Activated T-helper 9 cell treated with anti-CD3 and anti-CD28 coated beads, Interleukin-2, amount 50 U/mL, for 16 hours (primary cell): ENCODE measurements around the gene CRTAC1.

Source experiments
- DNase-seq: peaks from one replicate; pipeline ENCODE4 v3.0.0-alpha.2; 2020; ENCODE audit warnings: low read depth

Gene CRTAC1, protein sequence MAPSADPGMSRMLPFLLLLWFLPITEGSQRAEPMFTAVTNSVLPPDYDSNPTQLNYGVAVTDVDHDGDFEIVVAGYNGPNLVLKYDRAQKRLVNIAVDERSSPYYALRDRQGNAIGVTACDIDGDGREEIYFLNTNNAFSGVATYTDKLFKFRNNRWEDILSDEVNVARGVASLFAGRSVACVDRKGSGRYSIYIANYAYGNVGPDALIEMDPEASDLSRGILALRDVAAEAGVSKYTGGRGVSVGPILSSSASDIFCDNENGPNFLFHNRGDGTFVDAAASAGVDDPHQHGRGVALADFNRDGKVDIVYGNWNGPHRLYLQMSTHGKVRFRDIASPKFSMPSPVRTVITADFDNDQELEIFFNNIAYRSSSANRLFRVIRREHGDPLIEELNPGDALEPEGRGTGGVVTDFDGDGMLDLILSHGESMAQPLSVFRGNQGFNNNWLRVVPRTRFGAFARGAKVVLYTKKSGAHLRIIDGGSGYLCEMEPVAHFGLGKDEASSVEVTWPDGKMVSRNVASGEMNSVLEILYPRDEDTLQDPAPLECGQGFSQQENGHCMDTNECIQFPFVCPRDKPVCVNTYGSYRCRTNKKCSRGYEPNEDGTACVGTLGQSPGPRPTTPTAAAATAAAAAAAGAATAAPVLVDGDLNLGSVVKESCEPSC

DNA sequence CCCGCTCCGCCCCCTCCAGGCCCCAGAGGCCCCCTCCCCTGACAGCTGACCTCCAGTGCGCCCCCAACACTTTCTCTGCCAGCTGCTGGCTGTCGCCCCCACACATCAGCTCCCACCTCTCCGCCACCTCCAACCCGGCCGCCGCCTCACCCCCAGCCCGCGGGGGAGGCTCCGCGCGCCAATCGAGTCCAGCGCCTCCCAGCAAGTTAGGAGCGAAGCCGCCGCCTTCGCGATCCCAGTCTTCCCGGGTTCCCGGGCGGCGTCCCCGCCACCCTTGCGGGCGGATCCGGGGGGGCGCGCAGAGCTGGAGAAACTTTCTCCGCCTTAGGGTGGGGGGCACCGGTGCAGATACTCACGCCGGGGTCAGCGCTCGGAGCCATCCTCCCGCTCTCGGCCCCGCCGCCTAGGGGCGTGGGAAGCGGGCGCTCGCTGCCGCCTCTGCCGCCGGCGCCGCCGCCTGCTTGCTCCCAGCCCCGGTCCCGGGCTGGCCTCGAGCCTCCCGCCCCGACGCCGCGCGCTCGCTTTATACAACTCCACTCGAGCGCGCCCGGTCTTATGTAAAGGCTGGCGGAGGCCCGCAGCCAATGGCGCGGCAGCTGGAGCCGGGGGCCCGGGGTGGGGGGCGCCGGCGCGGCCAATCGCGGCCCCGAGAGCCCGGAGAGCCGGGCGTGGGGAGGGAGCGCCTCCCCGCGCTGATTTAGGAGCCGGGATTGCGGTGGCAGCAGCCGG lies at the start of gene CRTAC1:
Gene CRTAC1 (minus strand): TSS at position 529 of the 729 bp plus-strand sequence. CDS start 149 bp downstream, at position 380.
- DNase-seq = no peak

DNA sequence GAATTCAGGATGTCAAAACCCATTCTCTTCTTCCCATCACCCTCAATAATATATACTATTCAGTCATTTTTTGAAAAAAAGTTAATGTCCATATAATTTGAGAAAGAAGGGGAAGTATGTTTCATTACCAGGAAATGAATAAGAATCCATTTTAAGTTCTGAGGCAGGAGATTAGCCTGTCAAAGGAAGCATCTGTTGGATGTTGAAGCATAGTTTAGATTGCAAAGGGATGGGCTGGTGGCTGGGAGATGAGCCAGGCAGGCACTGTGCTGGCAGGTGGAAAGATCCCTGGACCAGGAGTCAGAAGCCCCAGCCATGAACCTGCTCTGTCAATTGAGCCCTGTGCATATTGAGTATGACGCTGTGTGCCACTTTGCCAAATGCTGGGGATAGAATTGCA lies 48.4 kb upstream of the CRTAC1 start:
- DNase-seq = no peak

DNA sequence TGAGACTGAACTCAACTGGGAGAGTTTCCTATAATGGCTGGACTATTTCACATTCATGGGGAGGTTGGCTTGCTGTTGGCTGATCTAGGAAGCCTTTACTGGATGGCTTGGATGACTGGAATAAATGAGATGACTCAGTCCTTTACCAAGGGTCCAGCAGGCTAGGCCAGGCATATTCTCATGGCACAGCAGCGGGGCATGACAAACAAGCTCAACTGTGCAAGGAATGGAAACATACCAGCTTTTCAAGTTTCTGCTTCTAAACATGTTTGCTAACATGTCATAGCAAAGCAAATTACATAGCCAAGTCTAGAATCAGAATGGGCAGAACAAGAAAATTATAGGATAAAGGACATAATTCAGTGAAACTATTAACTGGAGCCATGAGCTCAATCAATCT lies 46.8 kb upstream of the CRTAC1 start:
- no peak for DNase-seq

- no peak for DNase-seq
Measured at GRCh38 chr10:98076086-98076485, 45.7 kb upstream of the CRTAC1 start.

DNA sequence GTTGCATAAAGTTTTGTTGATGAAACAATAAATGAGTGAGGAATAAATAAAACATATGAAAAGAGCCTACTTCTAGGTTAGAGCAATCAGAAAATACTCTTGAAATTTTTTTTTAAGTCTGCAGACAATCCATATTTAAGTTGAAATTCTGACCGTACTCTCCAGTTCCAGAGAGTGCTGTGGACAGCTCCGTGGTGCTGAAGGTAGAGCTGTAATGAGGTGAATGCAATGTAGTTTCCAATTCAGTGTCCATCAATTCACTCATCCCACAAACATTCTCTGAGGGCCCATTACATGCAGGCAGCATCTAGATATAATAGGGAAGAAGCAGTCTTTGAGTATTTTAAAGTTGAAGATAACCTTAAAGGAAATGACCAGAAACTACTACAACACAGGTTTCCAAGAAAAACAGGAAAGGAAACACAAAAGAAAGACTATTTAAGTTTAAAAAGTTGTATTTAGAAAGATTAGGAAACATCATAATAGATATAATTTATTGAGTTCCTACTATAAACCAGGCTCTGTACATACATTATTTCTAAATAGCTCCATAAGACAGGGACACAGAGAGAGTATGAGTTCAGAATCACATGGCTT lies 44.0 kb upstream of the CRTAC1 start:
- DNase-seq = no peak

GRCh38 chr10:98067165-98067564 lies 36.7 kb upstream of the CRTAC1 start:
- DNase-seq = no peak

GRCh38 chr10:98063740-98064027 lies 33.3 kb upstream of the CRTAC1 start:
- no peak for DNase-seq

DNA sequence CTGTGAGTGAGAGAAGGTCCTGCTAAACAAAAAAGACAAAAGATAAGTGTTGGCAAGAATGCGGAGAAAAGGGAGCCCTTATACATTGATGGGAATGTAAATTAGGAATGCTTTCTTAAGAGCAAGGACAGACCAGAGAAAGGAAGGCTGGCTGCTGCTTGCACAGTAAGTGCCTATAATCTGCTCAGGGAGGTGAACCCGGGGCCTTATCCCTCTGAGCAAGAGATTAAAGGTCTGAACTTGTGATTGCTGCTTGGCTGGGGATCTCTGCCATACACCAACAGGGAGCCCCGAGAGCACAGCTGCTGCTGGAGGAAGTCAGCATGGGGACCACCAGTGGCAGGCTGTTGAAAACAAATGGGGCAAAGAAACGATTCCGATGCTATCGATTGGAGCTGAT lies 32.0 kb upstream of the CRTAC1 start:
- DNase-seq = no peak

GRCh38 chr10:98060079-98060478 lies 29.7 kb upstream of the CRTAC1 start:
- DNase-seq = no peak

- no peak for DNase-seq
Measured at GRCh38 chr10:98058295-98058694, 27.9 kb upstream of the CRTAC1 start.

- no peak for DNase-seq
Measured at GRCh38 chr10:98055841-98056516, 25.6 kb upstream of the CRTAC1 start.

- DNase-seq = no peak
Measured at GRCh38 chr10:98047009-98047741, 16.8 kb upstream of the CRTAC1 start.

- DNase-seq = peak; percentile 30
Measured at GRCh38 chr10:98045785-98046389, 15.5 kb upstream of the CRTAC1 start.

DNA sequence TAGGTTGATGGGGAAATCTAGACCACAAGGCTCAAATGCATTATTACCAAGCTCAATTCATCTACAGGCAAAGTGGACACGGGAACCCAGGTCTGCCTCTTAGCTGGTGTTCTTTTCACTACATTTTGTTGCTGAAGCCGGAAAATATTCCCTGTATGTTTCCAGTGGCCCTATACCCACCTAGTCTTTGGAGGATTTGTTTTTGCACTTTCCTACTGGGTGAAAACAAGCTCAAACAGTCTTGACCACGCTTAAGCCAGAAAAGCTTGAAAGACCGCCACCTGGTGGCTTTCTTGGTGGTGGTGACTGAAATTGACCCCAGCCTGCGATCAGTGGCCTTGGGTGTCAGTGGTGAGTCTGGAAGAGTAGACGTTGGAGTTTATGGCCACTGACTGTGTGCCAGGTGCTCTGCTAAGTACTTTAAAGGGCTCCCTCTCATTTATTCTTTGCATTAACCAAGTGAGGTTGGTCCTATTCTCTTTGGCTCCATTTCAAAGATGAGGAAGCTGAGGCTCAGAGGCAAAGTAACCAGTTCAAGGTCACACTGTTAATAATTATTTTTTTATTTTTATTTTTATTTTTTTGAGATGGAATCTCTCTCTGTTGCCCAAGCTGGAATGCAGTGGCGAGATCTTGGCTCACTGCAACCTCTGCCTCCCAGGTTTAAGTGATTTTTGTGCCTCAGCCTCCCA lies 11.1 kb upstream of the CRTAC1 start:
- DNase-seq = peak; percentile 7

DNA sequence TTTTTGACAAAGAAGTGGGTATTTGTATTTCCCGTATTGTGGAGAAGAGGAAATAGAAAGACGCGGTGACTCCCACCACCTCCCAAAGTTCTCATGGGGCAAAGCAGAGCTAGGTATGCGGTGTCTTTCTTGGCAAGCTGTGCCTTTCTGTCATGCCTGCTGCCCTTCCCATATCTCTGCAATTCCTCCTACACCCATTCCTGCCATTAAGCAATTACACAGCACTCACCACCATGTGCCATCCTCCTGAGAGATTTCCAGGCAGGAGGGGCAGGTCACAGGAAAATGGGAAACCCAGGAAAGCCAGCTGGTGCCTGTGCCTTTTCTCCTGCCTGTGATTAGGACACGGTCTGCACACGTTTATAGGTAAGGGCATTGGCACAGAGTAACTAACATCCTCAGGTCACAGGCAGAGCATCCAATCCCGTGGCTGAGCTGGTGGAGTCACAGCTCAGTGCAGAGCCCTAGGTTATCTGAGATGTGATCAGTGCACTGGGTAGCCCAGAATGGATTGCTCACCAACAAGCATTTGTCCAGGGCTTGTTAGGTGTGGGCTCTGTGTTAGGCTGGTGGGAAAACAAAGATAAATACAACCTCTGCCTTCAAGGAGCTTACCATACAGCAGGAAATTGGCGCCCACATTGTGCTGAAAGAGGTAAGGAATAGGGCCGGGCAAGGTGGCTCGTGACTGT lies 9.4 kb upstream of the CRTAC1 start:
- DNase-seq = no peak

- no peak for DNase-seq
Measured at GRCh38 chr10:98038288-98038687, 7.9 kb upstream of the CRTAC1 start.

DNA sequence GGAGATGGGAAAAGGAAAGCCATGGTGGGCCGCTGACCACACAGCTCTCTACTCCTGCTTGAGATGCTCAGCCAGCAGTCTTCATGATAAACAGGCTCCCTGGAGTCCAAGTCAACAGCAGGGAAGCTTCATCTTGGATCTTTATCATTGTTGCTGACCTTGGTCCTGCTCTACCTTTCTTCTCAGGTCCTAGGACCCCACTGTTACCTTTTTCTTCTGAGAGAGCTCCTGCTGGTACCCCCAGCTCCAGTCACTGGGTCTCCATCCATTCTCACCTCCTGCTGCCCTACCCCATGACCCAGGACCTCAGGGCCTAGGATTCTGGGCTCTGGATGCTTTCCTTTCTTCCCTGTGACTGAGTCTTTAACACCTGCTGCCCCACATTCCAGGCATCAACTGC lies 5.2 kb upstream of the CRTAC1 start:
- DNase-seq = no peak

DNA sequence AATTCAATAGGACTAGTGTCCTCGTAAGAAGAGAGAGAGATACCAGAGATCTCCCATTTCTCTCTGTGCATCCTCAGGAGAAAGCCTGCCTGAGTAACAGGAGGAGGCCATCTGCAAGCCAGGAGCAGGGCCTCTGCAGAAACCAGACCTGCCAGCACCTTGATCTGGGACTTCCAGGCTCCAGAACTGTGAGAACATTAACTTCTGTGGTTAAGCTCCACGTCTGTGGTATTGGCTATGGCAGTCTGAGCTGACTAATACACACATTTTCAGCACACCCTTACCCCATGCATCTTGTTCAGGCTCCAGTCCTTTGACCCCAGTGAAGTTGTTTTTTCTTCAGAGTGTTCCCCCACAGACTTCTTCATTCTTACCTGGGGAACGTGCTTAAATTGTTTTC lies 3.1 kb upstream of the CRTAC1 start:
- no peak for DNase-seq

DNA sequence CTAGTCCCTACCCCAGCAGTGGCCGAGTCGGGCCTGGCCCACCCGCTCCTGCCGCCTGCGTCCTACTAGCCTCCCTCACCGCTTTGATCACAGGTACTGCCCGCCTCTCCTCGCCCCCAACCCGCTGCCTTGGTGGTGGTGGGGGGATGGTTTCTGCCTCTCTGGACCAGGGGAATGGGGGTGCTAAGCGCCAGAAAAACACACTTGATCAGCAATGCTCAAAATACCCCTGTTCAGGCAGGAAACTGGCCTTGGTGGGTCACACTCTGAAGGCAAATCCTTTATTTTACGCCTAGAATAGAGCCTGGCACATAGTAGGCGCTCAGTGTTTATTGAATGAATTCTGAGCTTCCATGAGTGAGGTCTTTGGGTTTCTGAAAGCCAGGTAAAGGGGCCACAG lies 1.0 kb upstream of the CRTAC1 start:
- DNase-seq = no peak

DNA sequence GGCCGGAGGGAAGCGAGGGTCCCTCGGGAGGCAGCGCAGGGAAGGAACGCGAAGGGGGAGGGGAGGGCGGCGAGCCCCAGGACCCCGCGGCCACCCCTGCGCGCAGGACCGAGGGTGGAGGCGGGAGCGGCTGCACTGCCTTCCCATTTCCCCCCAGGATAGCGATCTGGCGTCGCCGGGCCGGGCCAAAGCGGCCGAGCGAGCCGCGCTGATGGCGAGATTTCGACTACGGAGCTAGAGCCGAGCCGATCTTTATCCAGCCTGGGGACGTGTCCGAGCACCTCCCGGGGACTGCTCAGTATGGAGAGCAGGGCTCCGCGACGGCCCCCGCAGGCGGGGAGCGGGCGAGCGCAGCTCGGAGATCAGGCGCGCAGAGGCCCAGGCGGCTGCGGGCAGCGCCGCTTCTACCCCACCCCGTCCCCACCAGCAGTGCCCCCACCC lies 590 bp upstream of the CRTAC1 start:
- no peak for DNase-seq
